ENCODE measurements around the gene PTPRD. TPM values are rescaled to one million over a fixed set of nuclear protein-coding genes. Genes with fewer than 3 reads are reported as not detected.

PTPRD gene
- total RNA-seq, 1 experiment from 2014 or later, result 1.8 TPM

DNA sequence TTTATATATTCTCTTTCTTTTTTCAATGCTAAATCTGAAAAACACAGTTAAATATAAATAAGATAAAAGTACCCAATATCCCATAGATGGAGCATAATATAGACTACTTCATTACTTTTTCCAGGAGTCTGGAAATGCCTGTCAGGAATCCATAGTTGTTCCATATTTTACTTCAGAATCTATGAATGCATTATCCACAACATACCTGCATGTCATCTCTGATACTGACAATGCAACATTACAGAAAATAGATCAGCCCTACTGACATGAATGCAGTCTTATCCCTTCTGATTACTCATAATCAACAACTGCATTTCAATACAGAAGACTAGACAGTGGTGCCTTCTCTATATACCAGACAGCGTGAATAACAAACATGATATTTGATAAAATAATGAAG, 517.6 kb downstream of the PTPRD start:
- Mint-ChIP-seq H3K27ac (ENCODE audit: unreplicated experiment) (no peak overlapping the region), H3K27me3 (ENCODE audit: unreplicated experiment) (no peaks in the 10 kb centered on the region), H3K4me1 (ENCODE audit: low read depth, unreplicated experiment) (no peaks in the 10 kb centered on the region), H3K9me3 (ENCODE audit: low read depth, unreplicated experiment) (peaks cover 6% of the 10 kb centered on the region), H3K36me3 (ENCODE audit: insufficient read depth, unreplicated experiment) (no peaks in the 10 kb centered on the region), H3K4me3 (ENCODE audit: low read depth, unreplicated experiment) (no peak overlapping the region)
- TF ChIP-seq, protein P1, sequence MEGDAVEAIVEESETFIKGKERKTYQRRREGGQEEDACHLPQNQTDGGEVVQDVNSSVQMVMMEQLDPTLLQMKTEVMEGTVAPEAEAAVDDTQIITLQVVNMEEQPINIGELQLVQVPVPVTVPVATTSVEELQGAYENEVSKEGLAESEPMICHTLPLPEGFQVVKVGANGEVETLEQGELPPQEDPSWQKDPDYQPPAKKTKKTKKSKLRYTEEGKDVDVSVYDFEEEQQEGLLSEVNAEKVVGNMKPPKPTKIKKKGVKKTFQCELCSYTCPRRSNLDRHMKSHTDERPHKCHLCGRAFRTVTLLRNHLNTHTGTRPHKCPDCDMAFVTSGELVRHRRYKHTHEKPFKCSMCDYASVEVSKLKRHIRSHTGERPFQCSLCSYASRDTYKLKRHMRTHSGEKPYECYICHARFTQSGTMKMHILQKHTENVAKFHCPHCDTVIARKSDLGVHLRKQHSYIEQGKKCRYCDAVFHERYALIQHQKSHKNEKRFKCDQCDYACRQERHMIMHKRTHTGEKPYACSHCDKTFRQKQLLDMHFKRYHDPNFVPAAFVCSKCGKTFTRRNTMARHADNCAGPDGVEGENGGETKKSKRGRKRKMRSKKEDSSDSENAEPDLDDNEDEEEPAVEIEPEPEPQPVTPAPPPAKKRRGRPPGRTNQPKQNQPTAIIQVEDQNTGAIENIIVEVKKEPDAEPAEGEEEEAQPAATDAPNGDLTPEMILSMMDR (IDR thresholded peaks at IDR 0.05; ENCODE audit: unreplicated experiment), result no peak
- intact Hi-C loops (cut with micrococcal nuclease; ENCODE audit: unreplicated experiment), result no loop called here
- BruUV-seq (replicated peaks), result no TSS peak
- CTCF ChIA-PET, result no interaction called here
- no peak for DNase-seq

DNA sequence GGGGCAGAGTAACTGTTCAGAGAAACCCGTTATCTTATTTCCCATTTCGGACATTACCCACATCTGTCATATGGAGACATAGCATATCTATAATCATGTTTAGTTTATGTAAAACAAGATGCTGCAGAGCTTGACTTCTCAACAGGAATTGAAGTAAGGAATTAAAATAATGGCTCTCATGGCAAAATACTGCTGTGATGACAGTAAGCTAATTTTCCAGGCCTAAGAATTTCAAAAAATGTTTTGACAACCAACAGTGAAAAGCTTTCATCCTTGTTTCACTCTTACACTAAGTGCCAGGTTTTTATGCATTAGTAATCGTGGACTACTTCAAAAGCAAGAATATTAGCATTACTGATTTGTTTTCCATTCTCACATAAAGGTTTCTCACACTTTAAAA, 518.2 kb downstream of the PTPRD start:
- CTCF ChIA-PET, result no interaction called here
- H3K27ac Mint-ChIP-seq (ENCODE audit: unreplicated experiment), result no peak overlapping the region
- intact Hi-C loops (cut with micrococcal nuclease; ENCODE audit: unreplicated experiment), result no loop called here
- no peaks in the 10 kb centered on the region for H3K4me1 Mint-ChIP-seq (ENCODE audit: low read depth, unreplicated experiment)
- H3K9me3 Mint-ChIP-seq (ENCODE audit: low read depth, unreplicated experiment), result peaks cover 6% of the 10 kb centered on the region
- TF ChIP-seq, protein P1 (IDR thresholded peaks at IDR 0.05; ENCODE audit: unreplicated experiment), result no peak
- DNase-seq, result no peak
- H3K36me3 Mint-ChIP-seq (ENCODE audit: insufficient read depth, unreplicated experiment), result no peaks in the 10 kb centered on the region
- no peaks in the 10 kb centered on the region for H3K27me3 Mint-ChIP-seq (ENCODE audit: unreplicated experiment)
- no TSS peak for BruUV-seq (replicated peaks)
- no peak overlapping the region for H3K4me3 Mint-ChIP-seq (ENCODE audit: low read depth, unreplicated experiment)

DNA sequence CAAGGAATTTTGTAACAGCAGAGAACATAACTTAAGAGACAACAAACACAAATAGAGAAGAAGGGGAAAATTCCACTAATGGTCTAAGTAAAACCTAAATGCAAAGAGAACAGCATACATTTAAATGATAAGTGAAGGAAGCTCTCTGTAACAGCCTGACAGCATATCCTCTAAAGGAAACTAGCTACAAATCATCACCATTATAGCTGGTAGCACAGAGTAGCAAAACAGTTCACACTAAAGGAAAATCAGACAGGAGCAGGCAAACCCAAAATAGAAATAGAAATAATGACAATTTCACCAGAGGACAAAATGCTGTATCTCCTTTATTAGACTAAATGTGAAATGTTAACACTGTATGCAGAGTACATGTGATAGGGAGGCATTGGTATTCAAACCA, 532.8 kb downstream of the PTPRD start:
- no peak for DNase-seq
- BruUV-seq (replicated peaks), result no TSS peak
- H3K4me1 Mint-ChIP-seq (ENCODE audit: low read depth, unreplicated experiment), result no peaks in the 10 kb centered on the region
- CTCF ChIA-PET, result no interaction called here
- TF ChIP-seq, protein P1 (IDR thresholded peaks at IDR 0.05; ENCODE audit: unreplicated experiment), result no peak
- no peaks in the 10 kb centered on the region for H3K27me3 Mint-ChIP-seq (ENCODE audit: unreplicated experiment)
- no peak overlapping the region for H3K4me3 Mint-ChIP-seq (ENCODE audit: low read depth, unreplicated experiment)
- no peaks in the 10 kb centered on the region for H3K36me3 Mint-ChIP-seq (ENCODE audit: insufficient read depth, unreplicated experiment)
- intact Hi-C loops (cut with micrococcal nuclease; ENCODE audit: unreplicated experiment), result no loop called here
- peaks cover 2% of the 10 kb centered on the region for H3K9me3 Mint-ChIP-seq (ENCODE audit: low read depth, unreplicated experiment)
- H3K27ac Mint-ChIP-seq (ENCODE audit: unreplicated experiment), result no peak overlapping the region

DNA sequence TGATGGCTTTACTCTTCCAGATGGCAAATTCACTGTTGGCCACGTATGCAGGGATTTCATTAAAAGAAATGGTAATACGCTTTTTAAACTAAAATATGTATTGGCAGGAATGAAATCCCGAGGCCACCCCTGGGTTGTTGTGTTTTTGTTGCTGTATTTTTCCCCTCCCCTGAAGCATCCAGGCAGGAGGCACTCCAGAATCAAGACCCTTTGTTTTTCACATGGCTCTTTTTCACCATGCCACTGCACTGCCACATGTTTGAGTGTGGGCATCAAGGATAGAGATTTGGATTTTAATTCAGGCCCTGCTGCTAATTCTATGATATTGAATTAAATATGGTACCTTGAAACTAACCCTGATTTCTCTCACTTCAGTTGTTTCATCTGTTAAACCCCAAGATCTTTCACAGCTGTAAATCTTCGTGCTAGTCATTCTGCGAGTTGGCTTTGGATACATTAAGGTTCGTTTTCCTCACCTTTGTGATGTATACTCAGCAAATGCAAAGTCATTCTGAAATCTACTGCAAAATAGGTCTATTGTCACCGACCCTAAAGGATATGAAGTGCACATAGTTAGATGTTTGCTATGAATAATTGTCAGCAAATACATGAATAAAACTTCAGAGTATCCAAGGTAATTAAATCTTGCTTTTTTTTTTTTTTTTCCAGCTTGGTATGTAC, 533.4 kb downstream of the PTPRD start:
- H3K4me3 Mint-ChIP-seq (ENCODE audit: low read depth, unreplicated experiment), result no peak overlapping the region
- no peaks in the 10 kb centered on the region for H3K36me3 Mint-ChIP-seq (ENCODE audit: insufficient read depth, unreplicated experiment)
- intact Hi-C loops (cut with micrococcal nuclease; ENCODE audit: unreplicated experiment), result no loop called here
- TF ChIP-seq, protein P1 (IDR thresholded peaks at IDR 0.05; ENCODE audit: unreplicated experiment), result no peak
- no peak overlapping the region for H3K27ac Mint-ChIP-seq (ENCODE audit: unreplicated experiment)
- peaks cover 2% of the 10 kb centered on the region for H3K9me3 Mint-ChIP-seq (ENCODE audit: low read depth, unreplicated experiment)
- BruUV-seq (replicated peaks), result no TSS peak
- H3K4me1 Mint-ChIP-seq (ENCODE audit: low read depth, unreplicated experiment), result no peaks in the 10 kb centered on the region
- CTCF ChIA-PET, result no interaction called here
- H3K27me3 Mint-ChIP-seq (ENCODE audit: unreplicated experiment), result no peaks in the 10 kb centered on the region
- no peak for DNase-seq

Measured in Calu3 (cell line).